Activated T-cell treated with anti-CD3 and anti-CD28 coated beads for 1 hour (primary cell): ENCODE measurements around the gene PDE8A.
"Not testable (repeated sequence)": the region's sequence is repeated elsewhere in the genome, so short reads cannot be mapped to it uniquely, and the experiment has no call there.

ENCODE experiments used
- DNase-seq: peaks from one replicate; pipeline ENCODE4 v3.0.0-alpha.2; 2020; ENCODE audit warnings: low read depth

The PDE8A gene

GRCh38 chr15:85178308-85178707, 196.7 kb downstream of the PDE8A start:
- DNase-seq = no peak

- DNase-seq = no peak
These were observed 198.0 kb downstream of the PDE8A start for GRCh38 chr15:85179700-85180099.

GRCh38 chr15:85185350-85185749, 203.7 kb downstream of the PDE8A start:
- DNase-seq = not testable (repeated sequence)

GRCh38 chr15:85188171-85188577, 206.5 kb downstream of the PDE8A start:
- not testable (repeated sequence) for DNase-seq
